ENCODE results near the gene EMILIN1. TPM values are rescaled to one million over a fixed set of nuclear protein-coding genes. Genes with fewer than 3 reads are reported as not detected.

Gene EMILIN1
- polyA plus RNA-seq, 1 of the 3 experiments (the other 2 are of a cell fraction) = 286 TPM

DNA sequence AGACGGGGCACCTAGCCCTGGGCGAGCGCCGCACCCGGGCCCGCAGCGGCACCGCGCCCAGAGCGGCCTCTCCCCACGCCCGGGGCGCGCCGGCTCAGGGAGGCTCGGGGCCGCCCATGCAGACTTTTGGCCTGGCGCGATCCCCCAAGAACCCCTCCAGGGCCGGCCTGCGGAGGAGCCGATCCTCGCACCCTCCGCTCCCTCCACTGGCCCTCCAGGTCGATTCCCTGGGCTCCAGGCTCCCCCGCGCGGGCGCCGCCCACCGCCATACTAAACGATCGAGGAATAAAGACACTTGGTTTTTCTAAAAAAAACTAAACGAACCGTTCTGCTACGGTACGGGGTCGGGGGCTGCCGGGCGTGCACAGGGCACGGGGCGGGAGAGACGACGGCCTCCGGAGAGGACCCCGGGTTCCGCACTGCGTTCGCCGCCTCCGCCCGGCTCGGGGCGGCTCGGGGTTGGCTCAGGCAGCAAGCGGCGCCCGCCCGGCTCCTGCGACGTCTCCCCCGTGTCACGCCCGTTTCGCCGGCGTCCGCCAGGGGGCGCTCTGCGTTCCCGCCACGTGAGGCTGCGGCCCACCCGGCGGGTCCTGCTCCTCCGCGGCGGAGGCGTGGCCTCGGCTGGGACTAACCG is 7.8 kb downstream of the EMILIN1 start (continued):
- TF ChIP-seq SIN3A (IDR thresholded peaks at IDR 0.05; ENCODE audit: borderline replicate concordance, low read depth, low read length) (peak; percentile 94; the same call in 1 of the 2 replicates), MEF2A (IDR thresholded peaks at IDR 0.05; ENCODE audit: borderline replicate concordance, low read depth) (no peak), NRF1 (IDR thresholded peaks at IDR 0.05; ENCODE audit: low read depth, low read length) (no peak), FOXJ3 (CRISPR knock-in tag; IDR thresholded peaks at IDR 0.05) (0 out of 2 replicates have a peak, but pooled peaks have one; percentile 42), EZH2phosphoT487 (IDR thresholded peaks at IDR 0.05; ENCODE audit: borderline replicate concordance, low read depth) (no peak), RFX5 (IDR thresholded peaks at IDR 0.05; ENCODE audit: low read length) (no peak), GATA2 (CRISPR knock-in tag; IDR thresholded peaks at IDR 0.05) (no peak), IRF3 (IDR thresholded peaks at IDR 0.05; ENCODE audit: low read depth, low read length) (no peak), MXI1 (IDR thresholded peaks at IDR 0.05; ENCODE audit: low read depth, low read length) (peak; percentile 97), CHD2 (IDR thresholded peaks at IDR 0.05; ENCODE audit: low read length, partially characterized antibody) (peak; percentile 87), TEAD4 (IDR thresholded peaks at IDR 0.05; ENCODE audit: borderline replicate concordance, insufficient read depth) (no peak), ELF1 (IDR thresholded peaks at IDR 0.05) (peak; percentile 52; the same call in 1 of the 2 replicates), NFIC (IDR thresholded peaks at IDR 0.05; ENCODE audit: borderline replicate concordance) (0 out of 2 replicates have a peak, but pooled peaks have one; percentile 21), USF1 (IDR thresholded peaks at IDR 0.05; ENCODE audit: borderline replicate concordance, low read depth) (peak; percentile 79; the same call in 1 of the 2 replicates), POLR2AphosphoS5 (IDR thresholded peaks at IDR 0.05; ENCODE audit: low read depth, low read length) (peak; percentile 85; the same call in 1 of the 2 replicates), GABPA (IDR thresholded peaks at IDR 0.05; ENCODE audit: low read depth) (no peak)

GRCh38 chr2:27086724-27087593 is 8.5 kb downstream of the EMILIN1 start, which contains the start of gene KHK:
Gene KHK (plus strand): TSS chr2:27086772. CDS start chr2:27087260, 488 bp downstream.
- peaks cover 10% of the 10 kb centered on the region; the same call in 1 of the 2 replicates for H4K20me1 ChIP-seq (ENCODE audit: insufficient read depth)
- H3K4me3 ChIP-seq (ENCODE audit: low read depth in 2 of 2, low read length in 1 of 2) = peak within 1 kb of the TSS; percentile 65 to 75
- peak within 1 kb of the TSS; percentile 89 for H3K4me2 ChIP-seq
- no peaks in the 10 kb centered on the region for H3K9me3 ChIP-seq
- peak; percentile 90 for DNase-seq
- H3K79me2 ChIP-seq (ENCODE audit: insufficient read depth) = peaks cover under 1% of the 10 kb centered on the region; the same call in 1 of the 2 replicates
- H3K9me2 ChIP-seq = no peaks in the 10 kb centered on the region
- TF ChIP-seq MXI1 (IDR thresholded peaks at IDR 0.05; ENCODE audit: low read depth, low read length) (peak; percentile 59), TAF1 (IDR thresholded peaks at IDR 0.05; ENCODE audit: borderline replicate concordance, low read depth, low read length) (no peak)
- H3K4me1 ChIP-seq (ENCODE audit: control insufficient read depth in 1 of 2, insufficient read depth in 2 of 2, low read depth in 1 of 2, low read length in 1 of 2) = peaks cover 6 to 38% of the 10 kb centered on the region in 2 experiments; a peak in 3 of 4 replicates
- H3K9ac ChIP-seq = peak within 1 kb of the TSS; percentile 61
- peaks cover 4 to 31% of the 10 kb centered on the region in 2 experiments for H3K36me3 ChIP-seq (replicated peaks in 1 of 2; ENCODE audit: control insufficient read depth in 1 of 2, insufficient read depth in 2 of 2, low read length in 1 of 2)
- peak within 1 kb of the TSS; percentile 74; the same call in 1 of the 2 replicates for H2AFZ ChIP-seq (ENCODE audit: low read depth)
- no peaks in the 10 kb centered on the region for H3K27me3 ChIP-seq (ENCODE audit: insufficient read depth)
- POLR2A ChIA-PET = interaction anchor here (0.7 to 4.8 kb wide), 18 partner anchors 8 to 238 kb away, joined by 3 to 36 read pairs (median 4); partner anchors contain the start of genes ABHD1, AGBL5, EMILIN1 and OST4
- peaks cover 7% of the 10 kb centered on the region for H3F3A ChIP-seq (replicated peaks; ENCODE audit: insufficient read depth)
- peak within 1 kb of the TSS; percentile 37 to 89; a peak in 3 of 4 replicates for H3K27ac ChIP-seq (ENCODE audit: low read depth in 2 of 2, low read length in 1 of 2)
- CTCF ChIA-PET = interaction anchor here (0.6 to 14.6 kb wide), 32 partner anchors 8 to 289 kb away, joined by 3 to 227 read pairs (median 4); partner anchors contain the start of genes ABHD1, AGBL5, OST4 and TMEM214
- 20% methylated on average over 34 of the region's 54 CpGs for WGBS (ENCODE audit: low lambda C conversion rate)

Data from SK-N-SH (cell line).